Activated naive CD4-positive, alpha-beta T cell treated with anti-CD3 and anti-CD28 coated beads, Interleukin-2, amount 50 U/mL, for 16 hours (primary cell): ENCODE data around the gene GOSR2.
"Not testable (repeated sequence)": the region's sequence is repeated elsewhere in the genome, so short reads cannot be mapped to it uniquely, and the experiment has no call there.

Experiments
- DNase-seq: peaks from one replicate; pipeline ENCODE4 v3.0.0-alpha.2; 2020

GOSR2 gene

DNA sequence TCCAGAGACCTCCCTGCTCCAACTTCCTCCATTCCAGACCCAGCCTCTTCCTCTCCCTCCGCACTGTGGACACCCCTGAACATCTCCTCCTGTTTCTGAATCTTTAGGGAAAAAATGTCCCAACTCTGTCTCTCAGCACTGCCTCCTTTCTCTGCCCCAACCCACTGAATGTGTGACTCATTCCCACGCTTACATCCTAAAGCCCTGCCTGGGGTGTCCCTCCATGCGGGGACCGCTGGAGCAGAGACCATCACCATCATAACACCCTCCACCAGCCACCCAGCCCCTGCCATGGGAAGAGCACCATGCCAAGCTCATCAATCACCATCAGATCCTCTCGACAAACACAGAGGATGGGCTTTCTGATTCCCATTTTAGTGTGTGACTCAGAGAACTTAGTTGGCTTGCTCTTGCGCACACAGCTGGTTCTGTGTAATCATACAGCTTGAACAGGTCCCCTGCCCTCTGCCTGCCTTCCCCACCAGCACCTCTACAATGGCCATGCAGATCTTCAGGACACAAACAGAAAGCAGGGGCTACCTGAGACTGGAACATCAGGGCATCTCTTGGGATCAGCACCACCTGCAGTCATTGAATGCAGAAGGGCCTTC, 45.4 kb downstream of the GOSR2 start:
- no peak for DNase-seq

- no peak for DNase-seq
These were observed 45.9 kb downstream of the GOSR2 start for GRCh38 chr17:46968896-46969295.

- no peak for DNase-seq
These were observed 48.8 kb downstream of the GOSR2 start for GRCh38 chr17:46971647-46972300.

DNA sequence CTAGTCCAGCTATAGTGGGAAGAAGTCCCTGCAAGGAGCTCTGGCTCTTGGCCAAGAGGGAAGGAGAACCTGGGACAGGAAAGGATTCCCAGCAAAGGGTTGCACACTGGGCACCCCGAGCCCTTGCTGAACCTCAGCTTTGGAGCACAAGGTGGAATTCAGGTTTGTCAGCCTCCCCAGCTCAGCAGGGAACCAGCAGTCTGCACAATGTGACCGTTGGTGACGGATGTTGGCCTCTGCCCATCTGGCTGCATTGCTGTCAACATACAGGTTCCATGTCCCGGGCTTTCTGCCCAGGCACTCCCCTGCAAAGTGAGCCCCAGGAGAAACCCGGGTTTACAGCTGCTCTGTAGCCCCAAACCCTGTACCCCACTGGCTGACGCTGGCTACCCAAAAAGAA, 49.4 kb downstream of the GOSR2 start:
- DNase-seq, result no peak

DNA sequence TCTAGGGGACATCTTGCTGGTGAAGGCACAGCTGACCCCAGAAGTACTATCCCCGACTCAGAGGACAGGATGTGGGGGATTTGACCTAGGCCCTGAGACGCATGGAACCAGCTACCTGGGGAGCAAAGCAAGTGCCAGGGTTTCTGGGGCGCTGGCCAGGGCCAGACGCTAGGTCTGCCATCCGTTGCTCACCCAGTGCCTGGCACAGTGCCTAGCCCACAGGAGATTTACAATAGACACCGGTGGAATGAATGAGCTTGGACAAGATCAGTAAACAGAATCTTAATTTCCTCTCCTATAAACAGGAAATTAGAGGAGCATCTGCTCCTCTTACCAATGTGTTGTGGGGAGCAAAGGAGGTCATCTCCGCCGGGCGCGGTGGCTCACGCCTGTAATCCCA, 51.1 kb downstream of the GOSR2 start:
- no peak for DNase-seq

DNA sequence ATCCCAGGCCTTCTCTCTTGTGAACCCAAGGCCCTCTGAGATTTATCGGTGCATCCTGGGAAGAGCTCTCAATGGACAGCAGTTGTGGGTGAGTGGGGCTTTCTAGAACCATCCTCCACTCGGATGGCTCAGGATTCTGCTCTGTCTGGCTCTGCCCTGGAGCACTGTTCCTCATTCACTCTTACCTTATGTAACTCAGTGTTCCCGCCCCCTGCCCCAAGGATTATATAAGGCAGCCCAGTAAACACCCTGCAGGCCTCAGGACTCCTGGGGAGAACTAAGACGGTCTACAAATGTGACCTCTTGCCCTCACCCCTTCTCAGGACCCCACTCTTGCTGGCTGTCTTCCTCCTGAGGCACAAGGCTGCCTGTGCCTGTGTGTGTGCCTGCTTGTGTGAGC, 52.3 kb downstream of the GOSR2 start:
- DNase-seq, result no peak

DNA sequence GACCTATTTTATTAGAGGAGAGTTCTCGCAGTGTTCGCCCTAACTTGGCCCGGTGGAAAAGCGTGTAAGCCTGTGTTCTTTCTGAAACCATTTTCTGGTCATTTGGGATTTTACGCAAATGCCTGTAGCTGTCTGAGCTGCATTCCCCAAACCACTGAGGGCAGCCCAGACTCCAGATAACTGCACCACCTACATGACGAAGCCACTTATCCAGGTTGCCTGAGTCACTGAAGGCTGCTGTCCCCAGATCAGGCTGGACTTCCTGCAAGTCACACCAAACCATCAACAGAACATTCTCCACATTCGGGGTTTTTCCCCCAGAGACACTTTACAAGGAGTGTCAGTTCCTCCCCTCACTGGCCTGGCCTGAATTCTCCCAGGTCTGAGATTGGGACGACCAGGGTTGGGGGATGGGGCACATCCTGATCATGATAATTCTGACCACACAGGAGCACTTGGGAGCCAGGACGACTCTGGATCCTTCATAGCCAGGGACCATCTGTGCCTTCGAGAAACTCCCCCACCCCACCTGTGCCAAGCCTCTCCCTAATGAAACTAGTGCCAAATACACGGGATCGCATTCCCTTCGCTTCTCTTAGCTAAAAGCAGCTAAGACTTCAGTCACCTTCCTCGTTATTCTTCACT, 53.8 kb downstream of the GOSR2 start:
- no peak for DNase-seq

DNA sequence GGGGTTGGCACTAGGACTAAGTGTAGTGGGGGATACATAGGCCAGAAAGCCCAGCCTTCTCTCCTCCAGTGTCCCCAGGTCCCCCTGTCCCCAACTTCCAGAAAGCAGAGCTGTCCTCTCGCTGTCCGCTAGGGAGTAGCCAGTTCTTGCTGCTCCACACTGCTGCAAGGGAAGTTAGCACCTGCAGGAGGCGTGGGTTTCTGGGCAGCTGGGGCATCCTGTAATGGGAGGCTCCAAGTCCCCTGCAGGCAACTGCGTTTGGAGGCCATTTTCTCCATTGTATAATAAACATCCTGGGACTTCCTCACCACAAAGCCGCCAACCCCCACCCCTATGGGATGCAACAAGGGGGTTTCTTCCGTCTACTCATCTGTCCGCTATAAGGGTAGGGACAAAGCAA, 54.4 kb downstream of the GOSR2 start:
- no peak for DNase-seq

DNA sequence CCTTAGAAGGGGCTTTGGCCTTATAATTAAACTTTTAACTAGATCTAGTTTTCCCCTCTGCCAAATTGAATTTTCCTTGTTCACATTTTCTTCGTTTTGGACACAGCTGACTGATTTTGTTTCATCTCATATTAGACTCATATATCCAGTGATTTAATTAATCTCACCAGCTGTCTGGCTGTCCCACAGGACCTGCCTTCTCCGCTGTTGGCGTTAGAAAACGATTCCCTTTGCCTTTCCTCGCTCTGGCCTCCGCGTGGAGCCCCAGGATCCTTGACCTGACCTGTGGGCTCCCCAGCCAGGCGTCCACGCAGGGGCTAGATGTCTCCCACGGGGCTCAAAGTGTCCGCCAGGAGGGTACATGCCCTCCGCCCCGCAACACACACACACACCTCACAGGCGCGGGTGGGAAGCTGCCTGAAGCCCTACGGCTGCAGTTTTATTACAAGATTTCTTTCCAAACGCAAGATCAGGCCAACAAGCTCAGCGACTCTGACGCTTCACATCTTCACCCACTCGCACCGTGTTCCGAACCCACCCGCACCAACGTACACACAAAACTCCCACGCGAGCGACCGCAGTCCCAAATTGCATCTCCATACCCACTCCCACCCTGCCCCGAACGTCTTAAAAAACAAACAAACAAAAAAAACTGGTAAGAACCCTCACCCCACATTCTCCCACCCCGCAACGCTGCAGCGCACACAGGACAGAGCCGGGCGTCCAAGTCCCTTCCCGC, 55.0 kb downstream of the GOSR2 start:
- no peak for DNase-seq

DNA sequence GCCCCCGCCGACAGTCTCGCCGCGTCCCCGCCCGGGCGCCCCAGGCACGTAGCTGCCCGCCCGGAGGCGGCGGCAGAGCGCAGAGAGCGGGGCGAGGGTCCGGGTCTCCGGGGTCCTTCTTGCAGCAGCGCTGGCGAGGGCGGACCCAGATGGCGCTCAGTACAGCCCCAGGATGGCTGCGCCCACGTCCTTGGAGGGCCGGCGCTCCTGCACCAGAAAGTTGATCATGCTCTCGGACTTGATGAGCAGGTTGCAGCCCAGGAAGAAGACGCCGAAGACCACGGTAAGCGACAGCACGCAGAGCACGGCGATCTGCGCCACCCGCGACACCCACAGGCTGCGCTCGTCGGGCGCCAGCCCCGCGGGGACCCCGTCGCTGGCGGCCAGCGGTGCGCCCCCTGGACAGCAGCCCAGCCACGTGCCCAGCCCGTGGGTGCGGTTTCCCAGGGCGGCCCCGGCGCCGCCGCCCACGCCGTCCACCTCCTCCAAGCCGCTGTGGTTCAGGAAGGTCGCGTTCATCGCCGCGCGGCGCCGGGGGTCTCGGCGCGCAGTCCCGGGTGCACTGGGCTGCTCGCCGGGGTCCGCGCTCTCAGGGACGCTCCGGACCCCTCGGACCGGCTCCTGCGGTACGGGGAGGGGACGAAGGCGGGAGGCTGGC, 55.7 kb downstream of the GOSR2 start:
- DNase-seq, result no peak

- DNase-seq, result peak; percentile 42
These were observed 56.3 kb downstream of the GOSR2 start, which contains the start of gene RPRML for GRCh38 chr17:46979147-46979863. TSS of gene RPRML (minus strand) at chr17:46979253. CDS start at chr17:46979007, 246 bp downstream.

DNA sequence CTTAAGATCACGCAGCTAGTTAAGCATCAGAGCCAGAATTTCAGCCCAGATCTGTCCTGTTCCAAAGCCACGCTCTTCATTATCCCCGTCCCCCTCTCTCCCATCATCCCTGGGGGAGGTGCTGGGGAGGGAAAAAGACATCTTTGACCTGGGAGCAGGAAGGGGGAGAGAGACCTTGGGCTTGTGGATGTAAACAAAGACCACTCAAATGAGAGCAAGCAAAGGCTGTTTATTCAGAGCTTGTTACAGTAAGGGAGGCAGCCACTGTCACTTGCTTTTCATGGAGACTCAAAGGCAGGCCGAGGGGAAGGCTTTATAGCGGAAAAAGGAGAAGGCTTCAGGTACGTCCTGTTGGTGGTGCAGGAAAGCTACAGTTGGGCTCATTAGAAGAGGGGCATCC, 59.6 kb downstream of the GOSR2 start:
- DNase-seq, result no peak

GRCh38 chr17:46983782-46984181, 60.8 kb downstream of the GOSR2 start:
- DNase-seq, result no peak

DNA sequence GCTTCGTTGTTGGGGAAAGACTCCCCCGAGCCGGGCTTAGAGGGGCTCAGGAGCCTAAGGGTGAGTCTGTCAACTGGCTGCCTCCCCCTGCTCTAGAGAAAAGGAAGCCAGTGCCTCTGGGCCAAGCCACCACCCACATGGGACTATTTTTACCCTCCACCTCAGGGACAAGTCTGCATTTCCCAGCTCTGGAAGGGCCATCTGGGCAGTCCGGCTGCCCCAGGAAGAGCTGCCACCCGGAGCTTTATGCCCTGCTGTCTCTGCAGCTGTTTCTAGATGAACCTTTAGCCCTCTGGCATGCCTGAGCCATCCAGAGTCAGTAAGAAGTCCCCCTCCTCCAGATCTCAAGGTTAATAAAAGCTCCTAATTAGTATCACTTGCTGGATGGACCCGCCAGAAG, 61.4 kb downstream of the GOSR2 start:
- DNase-seq, result no peak

GRCh38 chr17:46984892-46985291, 61.9 kb downstream of the GOSR2 start:
- DNase-seq, result no peak

DNA sequence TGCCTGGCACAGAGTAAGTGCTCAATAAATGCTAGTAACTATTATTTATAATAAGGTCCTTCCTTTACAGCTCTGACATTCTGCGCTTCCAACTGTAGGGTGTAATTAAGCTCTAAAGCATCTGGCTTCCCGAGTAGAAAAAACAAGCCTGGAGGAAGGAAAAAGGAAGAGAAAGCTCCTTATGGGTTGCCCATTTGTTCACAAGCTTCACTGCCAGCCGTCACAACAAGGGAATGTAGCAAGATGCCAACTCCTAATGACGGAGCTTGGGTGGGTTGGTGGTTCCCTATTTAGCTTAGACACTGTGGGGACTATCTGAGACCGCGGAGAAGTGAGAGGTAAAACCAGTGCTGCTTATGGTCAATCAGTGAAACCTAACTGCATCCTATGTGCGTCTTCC, 63.4 kb downstream of the GOSR2 start:
- no peak for DNase-seq

- DNase-seq, result not testable (repeated sequence)
These were observed 65.0 kb downstream of the GOSR2 start for GRCh38 chr17:46987927-46988326.

DNA sequence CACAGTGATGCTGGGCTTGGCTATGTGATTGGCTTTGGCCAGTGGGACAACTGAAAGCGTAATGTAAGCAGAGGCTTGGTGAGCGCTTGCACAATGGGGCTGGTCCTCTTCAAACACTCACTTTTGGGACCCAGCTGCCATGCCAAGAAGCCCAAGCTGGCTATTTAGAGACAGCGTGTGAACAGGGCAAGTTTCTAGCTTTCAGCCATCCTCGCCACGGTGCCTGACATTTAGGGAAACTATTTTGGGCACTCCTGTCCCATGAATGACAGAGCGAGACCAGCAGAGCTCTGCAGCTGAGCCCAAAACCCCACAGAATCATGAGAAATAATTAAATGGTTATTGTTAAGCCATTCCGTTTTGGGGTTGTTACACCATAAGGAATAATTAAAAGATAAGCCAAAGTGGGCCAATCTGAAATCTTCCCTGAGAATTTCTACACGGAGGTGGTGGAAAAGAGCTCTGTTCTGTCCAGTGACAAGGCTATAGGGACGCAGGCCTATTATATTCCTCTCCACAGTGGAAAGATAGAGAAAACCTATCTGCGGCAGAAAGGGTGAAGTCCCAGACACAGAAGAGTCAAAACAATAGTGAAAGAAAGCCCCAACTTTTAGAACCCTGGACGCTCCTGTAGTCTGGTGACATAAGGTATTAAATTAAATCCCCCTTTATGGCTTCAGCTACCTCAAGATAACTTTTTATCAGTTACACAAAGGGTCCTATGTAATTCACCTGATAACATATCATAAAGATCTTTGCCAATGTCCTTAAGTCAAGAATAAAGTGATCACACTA, 66.9 kb downstream of the GOSR2 start:
- DNase-seq, result no peak

DNA sequence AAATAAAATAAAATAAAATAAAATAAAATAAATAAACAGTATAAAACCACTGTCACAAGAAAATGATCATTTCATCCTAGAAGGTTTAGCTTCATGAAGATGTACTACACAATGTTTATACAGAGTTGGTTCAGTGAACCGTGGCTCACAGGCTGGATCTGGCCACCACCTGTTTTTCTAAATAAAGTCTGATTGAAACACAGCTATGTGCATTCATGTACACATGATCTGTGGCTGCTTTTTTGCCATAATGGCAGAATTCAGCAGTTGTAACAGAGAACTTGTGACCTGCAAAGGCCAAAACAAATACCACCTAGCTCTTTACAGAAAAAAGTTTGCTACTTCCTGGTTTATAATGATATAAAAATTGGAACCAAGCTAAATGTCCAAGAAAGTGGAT, 68.7 kb downstream of the GOSR2 start:
- DNase-seq, result no peak
